HG03039 (cell line): ENCODE results near the gene FOXC2.
"Not testable (repeated sequence)": the region's sequence is repeated elsewhere in the genome, so short reads cannot be mapped to it uniquely, and the experiment has no call there.

Experiments used
- ATAC-seq: cut with Tn5 transposase; IDR thresholded peaks from one replicate; pipeline ENCODE4 v1.9.1; 2021; ENCODE audit warnings: mild to moderate bottlenecking, moderate library complexity; ENCODE audit not compliant: unreplicated experiment

The FOXC2 gene

GRCh38 chr16:86585821-86586611 is 19.4 kb downstream of the FOXC2 start:
- ATAC-seq: no peak

- no peak for ATAC-seq
Measured at GRCh38 chr16:86587487-86587886, 20.9 kb downstream of the FOXC2 start.

- ATAC-seq: not testable (repeated sequence)
Measured at GRCh38 chr16:86587955-86588354, 21.3 kb downstream of the FOXC2 start.

GRCh38 chr16:86590501-86591144 is 24.0 kb downstream of the FOXC2 start:
- no peak for ATAC-seq

GRCh38 chr16:86591270-86591669 is 24.6 kb downstream of the FOXC2 start:
- no peak for ATAC-seq

- no peak for ATAC-seq
Measured at GRCh38 chr16:86593913-86594620, 27.4 kb downstream of the FOXC2 start.

GRCh38 chr16:86594721-86595120 is 28.1 kb downstream of the FOXC2 start:
- no peak for ATAC-seq

GRCh38 chr16:86595983-86596605 is 29.5 kb downstream of the FOXC2 start:
- ATAC-seq: no peak

- ATAC-seq: no peak
Measured at GRCh38 chr16:86597126-86597879, 30.7 kb downstream of the FOXC2 start.

GRCh38 chr16:86597880-86598606 is 31.4 kb downstream of the FOXC2 start:
- no peak for ATAC-seq

- ATAC-seq: no peak
Measured at GRCh38 chr16:86598607-86599565, 32.3 kb downstream of the FOXC2 start.

GRCh38 chr16:86601356-86601755 is 34.7 kb downstream of the FOXC2 start:
- no peak for ATAC-seq

- no peak for ATAC-seq
Measured at GRCh38 chr16:86602521-86602920, 35.9 kb downstream of the FOXC2 start.

- no peak for ATAC-seq
Measured at GRCh38 chr16:86604436-86605193, 38.0 kb downstream of the FOXC2 start.

GRCh38 chr16:86605950-86606349 is 39.3 kb downstream of the FOXC2 start:
- ATAC-seq: no peak

GRCh38 chr16:86608301-86608747 is 41.7 kb downstream of the FOXC2 start:
- no peak for ATAC-seq

- no peak for ATAC-seq
Measured at GRCh38 chr16:86609115-86609514, 42.5 kb downstream of the FOXC2 start.

- no peak for ATAC-seq
Measured at GRCh38 chr16:86609661-86610060, 43.0 kb downstream of the FOXC2 start.
